LNCaP clone FGC (cell line): ENCODE results near the gene ZC3H10.

Experiments used
- DNase-seq: peaks from one replicate; pipeline ENCODE4 v3.0.0-alpha.2; 2011; ENCODE audit warnings: low read depth
- H3K4me3 ChIP-seq: 2 replicates; pipeline ENCODE4 v1.5.1; 2011; ENCODE audit warnings: mild to moderate bottlenecking, low read depth, low read length, control low read depth
- CTCF ChIP-seq: IDR thresholded peaks from 2 replicates; pipeline ENCODE4 v1.5.1; 2012; ENCODE audit warnings: mild to moderate bottlenecking; ENCODE audit not compliant: control insufficient read depth, insufficient read depth; ENCODE audit errors: extremely low read depth

The ZC3H10 gene

GRCh38 chr12:56158926-56159461 lies 40.9 kb downstream of the ZC3H10 start:
- TF ChIP-seq CTCF, result no peak
- peak; percentile 46 for DNase-seq

GRCh38 chr12:56159482-56160192 lies 41.6 kb downstream of the ZC3H10 start:
- no peak for DNase-seq
- peak overlapping the region; percentile 90 for H3K4me3 ChIP-seq
- no peak for TF ChIP-seq CTCF

More at GRCh38 chr12:56158926-56159461, 40.9 kb downstream of the ZC3H10 start:
- peak overlapping the region; percentile 90 for H3K4me3 ChIP-seq

GRCh38 chr12:56160193-56160763 lies 42.2 kb downstream of the ZC3H10 start:
- peak overlapping the region; percentile 90; the same call in 1 of the 2 replicates for H3K4me3 ChIP-seq
- no peak for DNase-seq
- TF ChIP-seq CTCF, result no peak

GRCh38 chr12:56160894-56161689 lies 43.0 kb downstream of the ZC3H10 start:
- H3K4me3 ChIP-seq, result no peak overlapping the region
- no peak for TF ChIP-seq CTCF
- DNase-seq, result no peak

- TF ChIP-seq CTCF, result no peak
- no peak for DNase-seq
- H3K4me3 ChIP-seq, result no peak overlapping the region
These were observed 43.8 kb downstream of the ZC3H10 start for GRCh38 chr12:56161690-56162351.

GRCh38 chr12:56162468-56163290 lies 44.6 kb downstream of the ZC3H10 start:
- H3K4me3 ChIP-seq, result no peak overlapping the region
- no peak for TF ChIP-seq CTCF
- DNase-seq, result no peak
